Peyer's patch (tissue), 4 donors: ENCODE results near the gene EIPR1.

ENCODE experiments used
- POLR2A ChIP-seq, 2 donors: fragments of 450-650 bp; IDR thresholded peaks; one replicate each; pipeline ENCODE4 v1.5.1; 2017; ENCODE audit warnings: antibody characterized with exemption in 2 of 2, mild to moderate bottlenecking in 2 of 2, moderate library complexity in 2 of 2
- TF ChIP-seq, protein P1 (sequence below), 6 experiments: fragments of 450-650 bp in 4 of 6; fragments of 200-600 bp in 2 of 6; sonication (generic) in 1 of 6; IDR thresholded peaks; one replicate each; pipeline ENCODE4 v1.5.1; 2017 to 2019; ENCODE audit warnings: antibody characterized with exemption in 6 of 6, mild to moderate bottlenecking in 3 of 6, moderate library complexity in 1 of 6

DNA sequence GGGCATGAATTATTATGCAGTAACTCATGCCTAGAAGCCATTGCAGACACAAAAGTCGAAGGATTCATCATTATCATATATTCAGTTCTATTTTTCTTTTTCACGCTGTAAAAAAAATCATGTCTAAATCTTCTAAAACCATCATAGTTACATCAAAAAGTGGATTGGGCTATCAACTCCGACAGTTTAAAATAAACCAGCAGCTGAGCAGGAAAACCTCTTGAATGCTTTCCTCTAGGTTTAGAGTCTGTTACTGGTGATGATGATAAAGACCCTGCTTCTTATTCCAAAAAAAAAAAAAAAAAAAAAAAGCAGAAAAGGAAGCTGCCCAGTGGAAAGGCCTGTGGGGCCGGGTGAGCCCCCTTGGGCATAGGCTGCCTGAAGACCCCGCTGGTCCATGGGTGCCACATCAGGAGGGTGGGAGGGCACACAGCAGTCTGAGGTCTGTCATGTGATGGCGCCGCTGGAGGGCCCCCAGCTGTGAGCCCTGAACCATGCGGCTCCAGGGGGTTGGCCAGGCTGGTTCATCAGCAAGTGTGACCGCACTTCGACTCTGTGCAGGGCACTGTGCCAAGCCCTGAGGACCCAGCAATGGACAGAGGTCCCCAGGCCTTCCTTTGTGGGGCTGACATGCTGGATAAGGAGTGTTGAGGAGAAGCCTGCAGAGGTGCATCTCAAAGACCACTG lies 199.6 kb downstream of the EIPR1 start:
- TF ChIP-seq, protein P1, sequence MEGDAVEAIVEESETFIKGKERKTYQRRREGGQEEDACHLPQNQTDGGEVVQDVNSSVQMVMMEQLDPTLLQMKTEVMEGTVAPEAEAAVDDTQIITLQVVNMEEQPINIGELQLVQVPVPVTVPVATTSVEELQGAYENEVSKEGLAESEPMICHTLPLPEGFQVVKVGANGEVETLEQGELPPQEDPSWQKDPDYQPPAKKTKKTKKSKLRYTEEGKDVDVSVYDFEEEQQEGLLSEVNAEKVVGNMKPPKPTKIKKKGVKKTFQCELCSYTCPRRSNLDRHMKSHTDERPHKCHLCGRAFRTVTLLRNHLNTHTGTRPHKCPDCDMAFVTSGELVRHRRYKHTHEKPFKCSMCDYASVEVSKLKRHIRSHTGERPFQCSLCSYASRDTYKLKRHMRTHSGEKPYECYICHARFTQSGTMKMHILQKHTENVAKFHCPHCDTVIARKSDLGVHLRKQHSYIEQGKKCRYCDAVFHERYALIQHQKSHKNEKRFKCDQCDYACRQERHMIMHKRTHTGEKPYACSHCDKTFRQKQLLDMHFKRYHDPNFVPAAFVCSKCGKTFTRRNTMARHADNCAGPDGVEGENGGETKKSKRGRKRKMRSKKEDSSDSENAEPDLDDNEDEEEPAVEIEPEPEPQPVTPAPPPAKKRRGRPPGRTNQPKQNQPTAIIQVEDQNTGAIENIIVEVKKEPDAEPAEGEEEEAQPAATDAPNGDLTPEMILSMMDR (IDR thresholded peaks at IDR 0.05) = no peak
- no peak for TF ChIP-seq POLR2A (IDR thresholded peaks at IDR 0.05)
